BJ (cell line): ENCODE data around the gene SRGAP3. TPM values are rescaled to one million over a fixed set of nuclear protein-coding genes. Genes with fewer than 3 reads are reported as not detected.

Source experiments
- CTCF ChIA-PET: fragments of 350-600 bp; formaldehyde crosslinking; extraction: SDS; loops from one replicate; lab custom pipeline; 2021; ENCODE audit warnings: antibody characterized with exemption, inconsistent platforms; lab: Yijun Ruan, JAX
- POLR2A ChIA-PET: fragments of 300-600 bp; sonication (Branson Sonifier 250); formaldehyde crosslinking; extraction: SDS; loops from one replicate; lab custom pipeline; 2021; ENCODE audit warnings: antibody characterized with exemption; lab: Charles Lee
- DNase-seq: peaks from one replicate; pipeline ENCODE4 v3.0.0-alpha.2; 2011; ENCODE audit warnings: low read depth
- H3K27me3 ChIP-seq: 2 replicates; pipeline ENCODE4 v1.6.0; 2011; ENCODE audit warnings: low read length; ENCODE audit not compliant: control insufficient read depth, insufficient read depth
- H3K36me3 ChIP-seq: 2 replicates; pipeline ENCODE4 v1.5.1; 2011; ENCODE audit warnings: low read length; ENCODE audit not compliant: control insufficient read depth, insufficient read depth
- H3K4me3 ChIP-seq: 2 replicates; pipeline ENCODE4 v1.5.1; 2011; ENCODE audit warnings: low read depth, mild to moderate bottlenecking, control low read depth, low read length
- polyA plus RNA-seq: library from polyadenylated mRNA; depleted of rRNA; stranded (reverse); fragments of >200 nt; gene quantifications from 2 replicates; pipeline ENCODE4 v1.2.3, GENCODE V29; 2011
- TF ChIP-seq, protein P1 (sequence below): IDR thresholded peaks from 2 replicates; pipeline ENCODE4 v1.5.1; 2011; ENCODE audit warnings: low read depth, mild to moderate bottlenecking, control low read depth, inconsistent platforms, low read length, moderate library complexity; ENCODE audit not compliant: insufficient read depth

The SRGAP3 gene
- polyA plus RNA-seq, 1 experiment = 0.75 TPM

DNA sequence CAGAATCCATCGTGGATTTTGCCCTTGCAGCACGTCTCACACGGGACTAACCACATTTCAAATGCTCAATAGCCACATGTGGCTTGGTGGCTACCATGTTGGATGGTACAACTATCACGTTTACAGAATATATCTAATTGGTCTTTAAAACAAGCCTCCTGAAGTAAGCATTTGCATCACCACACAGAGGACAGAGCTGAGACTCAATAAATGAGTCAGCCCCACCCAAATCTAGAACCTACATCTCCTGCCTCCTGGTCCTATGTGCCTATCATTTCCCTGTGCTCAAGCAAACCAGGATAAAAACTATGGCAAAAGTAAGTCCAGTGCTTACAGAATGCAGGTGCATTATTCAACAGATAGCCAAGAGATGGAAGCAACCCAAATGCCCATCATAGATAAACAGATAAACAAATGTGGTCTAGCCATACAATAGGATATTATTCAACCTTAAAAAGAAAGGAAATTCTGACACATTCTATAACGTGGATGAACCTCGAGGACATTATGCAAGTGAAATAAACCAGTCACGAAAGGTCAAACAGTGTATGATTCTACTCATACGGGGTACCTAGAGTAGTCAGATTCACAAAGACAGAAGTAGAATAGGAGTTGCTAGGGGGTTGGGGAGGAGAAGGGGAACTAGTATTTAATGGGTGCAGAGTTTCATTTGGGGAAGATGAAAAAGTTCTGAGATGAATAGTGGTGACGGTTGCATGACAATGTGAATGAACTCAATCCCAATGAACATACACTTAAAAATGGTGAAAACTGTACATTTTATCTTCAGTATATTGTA is 43.9 kb downstream of the SRGAP3 start:
- DNase-seq = no peak
- no peaks in the 10 kb centered on the region for H3K36me3 ChIP-seq
- CTCF ChIA-PET = no interaction called here
- POLR2A ChIA-PET = no interaction called here
- TF ChIP-seq, protein P1, sequence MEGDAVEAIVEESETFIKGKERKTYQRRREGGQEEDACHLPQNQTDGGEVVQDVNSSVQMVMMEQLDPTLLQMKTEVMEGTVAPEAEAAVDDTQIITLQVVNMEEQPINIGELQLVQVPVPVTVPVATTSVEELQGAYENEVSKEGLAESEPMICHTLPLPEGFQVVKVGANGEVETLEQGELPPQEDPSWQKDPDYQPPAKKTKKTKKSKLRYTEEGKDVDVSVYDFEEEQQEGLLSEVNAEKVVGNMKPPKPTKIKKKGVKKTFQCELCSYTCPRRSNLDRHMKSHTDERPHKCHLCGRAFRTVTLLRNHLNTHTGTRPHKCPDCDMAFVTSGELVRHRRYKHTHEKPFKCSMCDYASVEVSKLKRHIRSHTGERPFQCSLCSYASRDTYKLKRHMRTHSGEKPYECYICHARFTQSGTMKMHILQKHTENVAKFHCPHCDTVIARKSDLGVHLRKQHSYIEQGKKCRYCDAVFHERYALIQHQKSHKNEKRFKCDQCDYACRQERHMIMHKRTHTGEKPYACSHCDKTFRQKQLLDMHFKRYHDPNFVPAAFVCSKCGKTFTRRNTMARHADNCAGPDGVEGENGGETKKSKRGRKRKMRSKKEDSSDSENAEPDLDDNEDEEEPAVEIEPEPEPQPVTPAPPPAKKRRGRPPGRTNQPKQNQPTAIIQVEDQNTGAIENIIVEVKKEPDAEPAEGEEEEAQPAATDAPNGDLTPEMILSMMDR = no peak
- 0 out of 2 replicates have a peak, but pooled peaks cover 2% of the 10 kb centered on the region for H3K27me3 ChIP-seq
- no peak overlapping the region for H3K4me3 ChIP-seq

DNA sequence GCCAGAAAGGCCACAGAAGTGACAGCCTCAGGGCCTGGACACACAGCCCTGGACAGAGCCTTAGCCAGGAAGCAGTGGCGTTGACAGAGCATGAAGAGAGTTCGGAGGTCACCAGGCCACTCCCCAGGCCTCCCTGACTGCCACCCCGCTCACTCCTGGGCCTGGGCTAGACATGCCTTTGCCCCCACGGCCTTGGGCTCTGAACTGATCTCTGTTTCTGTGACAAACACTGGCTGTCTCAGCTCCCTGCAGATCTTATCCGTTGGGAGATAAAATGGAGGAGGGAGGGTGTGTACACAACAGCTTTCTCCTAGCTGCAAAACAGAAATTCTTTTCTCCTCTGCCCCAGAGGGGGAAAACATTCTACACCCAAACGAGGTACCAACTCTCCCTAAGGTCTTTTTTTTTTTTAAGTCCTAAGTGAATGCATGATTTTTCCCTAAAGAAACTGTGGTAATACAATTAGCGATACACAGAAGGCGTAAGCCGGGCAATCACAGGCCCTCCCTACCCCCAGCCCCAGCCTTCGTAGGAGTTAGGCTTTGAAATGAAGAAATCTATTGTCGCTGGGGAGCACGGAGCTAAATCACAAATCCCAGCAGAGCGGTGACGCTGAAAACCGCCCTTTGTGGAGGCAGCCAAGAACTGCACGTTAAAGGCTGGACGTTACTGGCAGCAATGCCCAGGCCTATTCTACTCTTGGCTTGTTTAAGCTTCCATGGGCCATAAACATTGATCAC is 45.0 kb downstream of the SRGAP3 start:
- Histone ChIP-seq H3K27me3 (0 out of 2 replicates have a peak, but pooled peaks cover 2% of the 10 kb centered on the region), H3K4me3 (no peak overlapping the region), H3K36me3 (no peaks in the 10 kb centered on the region)
- DNase-seq = no peak
- ChIA-PET CTCF (interaction anchor here (0.7 kb wide), 1 partner anchor 461 kb away, joined by 3 read pairs; no protein-coding TSS in a partner anchor), POLR2A (no interaction called here)
- TF ChIP-seq, protein P1 = no peak

DNA sequence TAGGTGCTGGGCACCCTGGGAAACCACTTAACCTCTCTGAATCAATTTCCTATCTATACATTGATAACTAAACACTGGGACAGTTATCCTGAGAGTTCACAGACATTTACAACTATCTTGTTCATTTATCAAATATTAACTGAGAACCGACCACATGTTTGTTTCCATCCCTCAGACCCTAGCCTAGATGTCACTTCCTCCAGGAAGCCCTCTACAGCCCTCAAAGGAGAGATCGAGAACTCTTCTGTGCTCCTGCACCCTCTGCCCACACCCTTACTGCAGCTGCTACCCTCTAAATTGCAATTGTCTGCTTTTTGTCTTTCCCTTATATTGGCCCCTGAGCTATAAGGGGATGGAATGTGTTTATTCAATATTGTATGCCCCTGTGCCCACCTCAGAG is 46.1 kb downstream of the SRGAP3 start:
- TF ChIP-seq, protein P1 = no peak
- CTCF ChIA-PET = no interaction called here
- H3K36me3 ChIP-seq = no peaks in the 10 kb centered on the region
- POLR2A ChIA-PET = no interaction called here
- H3K27me3 ChIP-seq = peaks cover 3% of the 10 kb centered on the region; the same call in 1 of the 2 replicates
- no peak overlapping the region for H3K4me3 ChIP-seq
- DNase-seq = no peak

DNA sequence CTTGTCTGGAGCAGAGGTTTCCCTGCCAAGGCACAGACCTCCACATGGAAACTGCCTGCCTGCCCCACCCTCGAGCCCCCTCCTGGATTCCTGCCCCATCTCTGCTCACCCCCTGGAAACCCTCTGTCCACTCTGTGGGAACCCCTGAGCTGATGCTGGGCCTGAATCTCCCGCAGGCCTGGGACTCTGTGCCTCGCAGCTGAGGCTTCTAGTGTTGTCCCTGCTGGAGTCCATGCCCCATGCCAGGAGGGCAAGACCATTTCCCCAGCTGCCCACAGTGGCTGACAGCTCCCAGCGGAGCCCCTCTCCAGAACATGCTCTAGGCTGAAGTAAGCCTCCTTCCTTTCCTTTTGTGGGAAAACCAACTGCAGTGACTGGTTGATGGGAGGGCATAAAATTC is 46.9 kb downstream of the SRGAP3 start:
- no peaks in the 10 kb centered on the region for H3K36me3 ChIP-seq
- TF ChIP-seq, protein P1 = no peak
- ChIA-PET POLR2A (no interaction called here), CTCF (no interaction called here)
- H3K4me3 ChIP-seq = no peak overlapping the region
- no peak for DNase-seq
- H3K27me3 ChIP-seq = peaks cover 3% of the 10 kb centered on the region; the same call in 1 of the 2 replicates

DNA sequence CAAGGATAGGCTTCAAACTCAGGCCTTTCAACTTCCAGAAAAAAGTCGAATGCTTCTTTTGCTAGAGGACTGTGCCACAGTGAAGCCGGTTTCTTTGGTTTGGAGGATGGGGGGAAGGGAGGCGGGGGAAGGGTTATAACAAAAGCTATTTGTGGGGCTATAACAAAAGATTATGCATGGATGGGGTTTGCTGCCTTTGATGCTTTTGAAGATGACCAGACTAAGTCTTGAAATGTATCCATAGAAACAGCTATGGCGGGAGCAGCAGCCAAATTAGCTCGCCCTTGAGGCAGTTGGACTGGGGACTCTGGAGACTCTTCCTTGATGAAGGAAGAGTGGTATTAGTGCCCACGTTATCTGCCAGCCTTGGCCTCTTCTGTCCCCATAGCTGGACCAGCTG is 47.5 kb downstream of the SRGAP3 start:
- Histone ChIP-seq H3K27me3 (peaks cover 3% of the 10 kb centered on the region; the same call in 1 of the 2 replicates), H3K36me3 (no peaks in the 10 kb centered on the region), H3K4me3 (no peak overlapping the region)
- POLR2A ChIA-PET = no interaction called here
- CTCF ChIA-PET = no interaction called here
- DNase-seq = no peak
- TF ChIP-seq, protein P1 = no peak
